Measurements from ENCODE around the gene GALNT13.
A peak's percentile ranks its signal among the peaks of the same experiment; 100 is the strongest.

Gene GALNT13

DNA sequence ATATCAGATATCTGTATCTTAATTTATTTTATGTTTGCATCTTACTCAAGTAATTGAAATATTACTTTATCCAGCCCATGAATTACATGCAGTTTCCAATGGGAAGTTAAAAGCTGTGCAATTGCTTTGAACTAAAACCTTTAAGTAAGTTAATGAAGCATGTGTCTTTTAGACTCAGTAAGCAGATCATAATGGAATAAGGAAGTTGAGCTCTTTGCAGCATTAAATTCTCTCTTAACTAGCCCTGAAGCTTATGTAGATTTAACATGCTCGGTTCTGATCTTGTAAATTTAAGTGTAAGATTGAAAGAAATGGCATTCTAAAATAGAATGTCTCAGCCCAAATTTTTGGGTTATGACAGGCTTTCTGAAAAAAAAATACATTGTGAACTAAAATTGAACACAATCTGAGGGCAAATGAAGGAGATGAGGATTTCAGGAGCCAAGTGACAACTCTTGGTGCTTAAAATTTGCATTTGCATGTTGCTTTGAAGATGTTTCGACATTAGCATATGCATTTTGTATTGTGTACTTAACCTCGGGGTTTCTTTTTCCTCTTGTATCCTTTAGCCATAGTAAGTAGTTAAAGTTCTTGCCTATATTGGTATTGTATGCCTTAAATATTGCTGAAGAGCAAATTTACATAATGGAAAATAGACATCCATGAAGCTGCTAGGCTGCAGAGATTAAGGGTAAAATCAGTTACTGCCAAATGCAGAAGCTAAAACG is 529.0 kb downstream of the GALNT13 start:
- H3K4me3 ChIP-seq (ENCODE audit: control insufficient read depth, low read depth, low read length): no peak overlapping the region
- TF ChIP-seq, protein P1, sequence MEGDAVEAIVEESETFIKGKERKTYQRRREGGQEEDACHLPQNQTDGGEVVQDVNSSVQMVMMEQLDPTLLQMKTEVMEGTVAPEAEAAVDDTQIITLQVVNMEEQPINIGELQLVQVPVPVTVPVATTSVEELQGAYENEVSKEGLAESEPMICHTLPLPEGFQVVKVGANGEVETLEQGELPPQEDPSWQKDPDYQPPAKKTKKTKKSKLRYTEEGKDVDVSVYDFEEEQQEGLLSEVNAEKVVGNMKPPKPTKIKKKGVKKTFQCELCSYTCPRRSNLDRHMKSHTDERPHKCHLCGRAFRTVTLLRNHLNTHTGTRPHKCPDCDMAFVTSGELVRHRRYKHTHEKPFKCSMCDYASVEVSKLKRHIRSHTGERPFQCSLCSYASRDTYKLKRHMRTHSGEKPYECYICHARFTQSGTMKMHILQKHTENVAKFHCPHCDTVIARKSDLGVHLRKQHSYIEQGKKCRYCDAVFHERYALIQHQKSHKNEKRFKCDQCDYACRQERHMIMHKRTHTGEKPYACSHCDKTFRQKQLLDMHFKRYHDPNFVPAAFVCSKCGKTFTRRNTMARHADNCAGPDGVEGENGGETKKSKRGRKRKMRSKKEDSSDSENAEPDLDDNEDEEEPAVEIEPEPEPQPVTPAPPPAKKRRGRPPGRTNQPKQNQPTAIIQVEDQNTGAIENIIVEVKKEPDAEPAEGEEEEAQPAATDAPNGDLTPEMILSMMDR (IDR thresholded peaks at IDR 0.05; ENCODE audit: control insufficient read depth, insufficient read depth, low read depth, low read length, missing control alignments): no peak
- no peak for DNase-seq (ENCODE audit: low read depth)

DNA sequence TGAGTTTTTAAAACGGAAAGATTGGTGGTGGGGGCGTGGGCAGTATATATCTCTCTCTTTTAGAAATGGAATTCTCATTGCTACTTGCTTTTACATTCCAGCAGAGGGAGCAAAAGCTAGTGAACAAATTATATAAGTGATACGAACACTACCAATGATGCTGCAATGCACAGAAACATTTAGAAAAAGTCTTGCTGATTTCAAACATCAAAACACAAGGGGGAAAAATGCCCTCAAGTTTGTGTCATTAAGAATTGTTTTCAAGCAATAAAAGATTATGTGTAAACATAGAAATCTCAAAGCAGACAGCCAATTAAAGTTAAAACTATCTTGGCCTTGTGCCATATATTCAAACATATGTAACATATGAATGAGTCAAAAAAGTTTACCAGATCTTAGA is 530.5 kb downstream of the GALNT13 start:
- TF ChIP-seq, protein P1 (IDR thresholded peaks at IDR 0.05; ENCODE audit: control insufficient read depth, insufficient read depth, low read depth, low read length, missing control alignments): peak; percentile 7
- no peak for DNase-seq (ENCODE audit: low read depth)
- H3K4me3 ChIP-seq (ENCODE audit: control insufficient read depth, low read depth, low read length): no peak overlapping the region

DNA sequence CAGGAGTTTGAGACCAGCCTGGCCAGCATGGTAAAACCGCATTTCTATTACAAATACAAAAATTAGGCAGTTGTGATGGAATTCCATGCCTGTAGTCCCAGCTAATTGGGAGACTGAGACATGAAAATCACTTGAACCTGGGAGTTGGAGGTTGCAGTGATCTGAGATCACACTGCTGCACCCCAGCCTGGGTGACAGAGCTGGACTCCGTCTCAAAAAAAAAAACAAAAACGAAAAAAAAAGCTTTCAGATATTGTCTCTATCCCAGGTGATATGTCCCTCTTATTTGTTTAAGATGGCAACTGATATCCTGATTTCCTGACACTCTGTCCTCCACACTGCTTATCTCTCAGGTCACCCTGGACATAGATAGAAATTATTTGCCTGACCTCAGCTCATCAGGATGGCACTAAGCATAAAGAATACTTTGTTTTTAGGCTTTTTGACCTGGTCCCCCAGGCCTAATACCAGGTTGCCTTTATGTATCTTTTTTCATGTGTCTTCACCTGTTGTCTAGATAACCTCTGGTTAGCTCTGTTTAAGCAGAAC is 531.6 kb downstream of the GALNT13 start:
- H3K4me3 ChIP-seq (ENCODE audit: control insufficient read depth, low read depth, low read length): no peak overlapping the region
- no peak for DNase-seq (ENCODE audit: low read depth)
- TF ChIP-seq, protein P1 (IDR thresholded peaks at IDR 0.05; ENCODE audit: control insufficient read depth, insufficient read depth, low read depth, low read length, missing control alignments): no peak

DNA sequence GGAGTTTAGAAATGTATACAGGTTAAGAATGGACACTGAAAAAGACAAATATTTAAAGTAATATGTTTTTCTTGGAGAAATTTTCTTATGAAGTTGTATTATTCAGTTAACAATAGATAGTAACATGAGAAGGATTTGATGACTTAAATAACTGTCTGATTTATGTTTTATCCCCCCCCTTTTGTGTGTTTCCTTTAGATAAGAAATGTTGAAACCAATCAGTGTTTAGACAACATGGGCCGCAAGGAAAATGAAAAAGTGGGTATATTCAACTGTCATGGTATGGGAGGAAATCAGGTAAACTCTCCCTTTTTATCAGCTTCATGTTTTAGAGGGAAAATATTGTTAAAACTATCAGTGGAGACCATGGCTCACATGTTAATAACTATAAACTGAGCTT is 537.1 kb downstream of the GALNT13 start:
- no peak for DNase-seq (ENCODE audit: low read depth)
- no peak overlapping the region for H3K4me3 ChIP-seq (ENCODE audit: control insufficient read depth, low read depth, low read length)
- TF ChIP-seq, protein P1 (IDR thresholded peaks at IDR 0.05; ENCODE audit: control insufficient read depth, insufficient read depth, low read depth, low read length, missing control alignments): no peak

DNA sequence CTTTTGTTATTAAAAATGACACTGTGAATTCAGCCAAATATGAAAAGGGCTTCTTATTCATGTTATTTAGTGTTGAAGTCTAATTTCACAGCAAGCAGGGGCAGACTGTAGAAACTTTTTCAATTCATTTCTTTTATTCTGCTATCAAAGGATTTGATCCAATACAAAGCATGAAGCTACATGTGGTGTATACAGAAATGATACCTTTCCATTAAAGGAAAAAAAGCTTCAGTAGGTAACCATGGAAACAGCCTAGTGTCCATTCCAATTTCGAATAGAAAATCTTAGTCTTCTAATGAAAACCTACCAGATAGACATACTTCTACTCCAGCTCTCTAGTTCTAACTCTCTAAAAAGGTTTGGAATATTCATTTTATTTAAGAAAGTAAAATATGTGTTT is 550.5 kb downstream of the GALNT13 start:
- DNase-seq (ENCODE audit: low read depth): no peak
- TF ChIP-seq, protein P1 (IDR thresholded peaks at IDR 0.05; ENCODE audit: control insufficient read depth, insufficient read depth, low read depth, low read length, missing control alignments): no peak
- H3K4me3 ChIP-seq (ENCODE audit: control insufficient read depth, low read depth, low read length): no peak overlapping the region

DNA sequence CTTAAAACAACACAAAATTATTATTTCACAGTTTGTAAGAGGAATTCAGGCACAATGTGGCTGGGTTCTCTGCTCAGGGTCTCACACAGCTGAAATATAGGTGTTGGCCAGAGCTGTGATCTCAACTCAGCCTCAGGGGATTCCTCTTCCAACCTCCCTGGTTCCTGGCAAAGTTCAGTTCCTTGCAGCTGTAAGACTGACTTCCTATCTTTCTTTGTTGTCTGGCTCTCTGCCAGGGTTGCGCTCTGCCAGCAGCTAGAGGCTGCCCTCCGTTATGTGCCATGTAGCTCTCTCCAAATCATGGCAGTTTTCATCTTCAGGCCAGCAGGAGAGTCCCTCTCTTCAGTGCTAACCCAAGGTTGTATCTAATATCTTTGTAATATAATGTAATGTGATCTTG is 554.3 kb downstream of the GALNT13 start:
- TF ChIP-seq, protein P1 (IDR thresholded peaks at IDR 0.05; ENCODE audit: control insufficient read depth, insufficient read depth, low read depth, low read length, missing control alignments): no peak
- DNase-seq (ENCODE audit: low read depth): no peak
- no peak overlapping the region for H3K4me3 ChIP-seq (ENCODE audit: control insufficient read depth, low read depth, low read length)
